A204.1 (cell line): ENCODE measurements around the gene ARHGAP25.
"Not testable (repeated sequence)": the region's sequence is repeated elsewhere in the genome, so short reads cannot be mapped to it uniquely, and the experiment has no call there.

Experiments used
- FAIRE-seq: peaks from 2 replicates; lab custom pipeline; 2012; peaks lifted over from hg19 to GRCh38; lab: Jason Lieb, UNC

The ARHGAP25 gene

DNA sequence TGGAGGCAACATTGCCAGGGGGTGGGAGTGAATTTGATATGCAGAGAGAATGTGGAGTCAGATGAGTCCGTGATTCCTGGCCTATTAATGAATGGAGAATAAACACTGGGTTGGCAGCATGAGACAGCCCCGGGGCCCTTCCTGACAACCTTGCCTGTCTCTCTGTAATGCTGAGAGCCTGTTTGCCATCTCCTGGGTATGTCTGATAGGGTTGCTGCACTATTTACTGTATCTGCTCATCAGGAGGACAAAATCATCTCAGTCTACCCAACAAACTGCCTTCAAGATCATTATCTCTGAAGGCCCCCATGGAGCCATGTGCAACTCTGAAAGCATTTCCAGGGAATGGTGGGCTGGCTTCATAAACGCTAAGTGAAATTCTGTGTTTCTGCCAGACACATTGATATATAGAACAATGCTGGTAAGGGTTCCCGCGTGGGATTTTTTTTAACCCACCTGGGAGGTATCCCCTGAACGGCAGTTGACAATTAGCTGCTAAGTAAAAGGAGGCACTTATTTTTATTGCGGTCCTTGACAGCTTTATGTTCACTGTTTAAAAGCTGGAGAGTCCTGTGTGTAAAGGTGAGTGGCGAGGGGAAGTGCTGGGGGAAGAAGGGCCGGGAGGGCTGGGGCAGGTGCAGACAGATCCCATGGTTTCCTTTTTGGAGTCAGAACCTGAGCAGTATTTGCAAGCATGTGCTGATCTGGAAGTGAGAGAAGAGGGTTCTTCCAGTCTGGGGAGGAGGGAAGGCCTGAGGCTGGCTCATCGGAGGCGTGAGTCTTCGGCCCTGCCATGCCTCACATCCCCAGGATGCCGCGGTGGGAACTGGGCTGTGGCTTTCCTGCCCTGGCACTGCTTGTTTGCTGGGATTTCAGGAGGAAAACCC lies 64.8 kb downstream of the ARHGAP25 start:
- no peak for FAIRE-seq

DNA sequence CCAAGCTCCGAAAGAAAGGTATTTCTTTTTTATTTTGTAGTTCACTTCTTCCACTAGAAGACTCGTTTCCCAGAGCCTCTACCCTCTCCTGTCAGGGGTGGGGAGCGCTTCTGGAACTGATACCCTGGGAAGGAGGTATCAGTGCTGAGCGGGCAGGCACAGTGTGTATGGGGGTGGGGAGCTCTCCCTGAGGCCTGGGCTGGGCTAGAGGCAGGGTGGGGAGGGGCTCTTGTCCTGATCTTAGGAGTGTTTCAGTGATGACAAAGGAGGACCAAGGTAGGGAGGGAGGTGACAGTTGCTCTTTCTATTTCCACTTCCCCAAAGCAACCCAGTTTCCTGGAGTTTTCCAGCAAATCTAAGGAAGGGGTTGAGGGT lies 65.4 kb downstream of the ARHGAP25 start:
- FAIRE-seq = no peak

GRCh38 chr2:68800517-68800916 lies 65.9 kb downstream of the ARHGAP25 start:
- FAIRE-seq = no peak

GRCh38 chr2:68802161-68802560 lies 67.5 kb downstream of the ARHGAP25 start:
- not testable (repeated sequence) for FAIRE-seq

GRCh38 chr2:68805025-68805424 lies 70.4 kb downstream of the ARHGAP25 start:
- FAIRE-seq = no peak

GRCh38 chr2:68806511-68807109 lies 72.0 kb downstream of the ARHGAP25 start:
- no peak for FAIRE-seq

DNA sequence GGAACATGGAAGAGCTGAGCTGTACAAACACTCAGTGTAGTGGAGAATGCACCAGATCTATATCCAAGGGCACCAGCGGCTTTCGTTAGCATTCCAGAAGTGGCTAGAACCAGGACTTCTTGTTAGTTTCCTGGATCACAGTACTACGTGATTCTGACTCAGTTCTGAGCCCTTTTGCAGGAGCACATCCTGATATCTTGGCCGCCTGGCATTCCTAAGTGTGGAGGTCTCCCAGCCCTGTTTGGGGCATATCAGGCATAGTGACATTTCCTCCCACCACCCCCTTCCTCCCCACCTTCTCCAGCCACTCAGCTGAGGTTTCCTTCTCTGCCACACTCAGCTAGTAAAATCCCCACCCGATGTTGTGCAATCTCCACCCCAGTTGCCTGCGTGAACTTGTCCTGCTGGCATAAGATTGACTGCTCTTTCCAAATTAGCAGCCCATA lies 73.2 kb downstream of the ARHGAP25 start:
- no peak for FAIRE-seq

DNA sequence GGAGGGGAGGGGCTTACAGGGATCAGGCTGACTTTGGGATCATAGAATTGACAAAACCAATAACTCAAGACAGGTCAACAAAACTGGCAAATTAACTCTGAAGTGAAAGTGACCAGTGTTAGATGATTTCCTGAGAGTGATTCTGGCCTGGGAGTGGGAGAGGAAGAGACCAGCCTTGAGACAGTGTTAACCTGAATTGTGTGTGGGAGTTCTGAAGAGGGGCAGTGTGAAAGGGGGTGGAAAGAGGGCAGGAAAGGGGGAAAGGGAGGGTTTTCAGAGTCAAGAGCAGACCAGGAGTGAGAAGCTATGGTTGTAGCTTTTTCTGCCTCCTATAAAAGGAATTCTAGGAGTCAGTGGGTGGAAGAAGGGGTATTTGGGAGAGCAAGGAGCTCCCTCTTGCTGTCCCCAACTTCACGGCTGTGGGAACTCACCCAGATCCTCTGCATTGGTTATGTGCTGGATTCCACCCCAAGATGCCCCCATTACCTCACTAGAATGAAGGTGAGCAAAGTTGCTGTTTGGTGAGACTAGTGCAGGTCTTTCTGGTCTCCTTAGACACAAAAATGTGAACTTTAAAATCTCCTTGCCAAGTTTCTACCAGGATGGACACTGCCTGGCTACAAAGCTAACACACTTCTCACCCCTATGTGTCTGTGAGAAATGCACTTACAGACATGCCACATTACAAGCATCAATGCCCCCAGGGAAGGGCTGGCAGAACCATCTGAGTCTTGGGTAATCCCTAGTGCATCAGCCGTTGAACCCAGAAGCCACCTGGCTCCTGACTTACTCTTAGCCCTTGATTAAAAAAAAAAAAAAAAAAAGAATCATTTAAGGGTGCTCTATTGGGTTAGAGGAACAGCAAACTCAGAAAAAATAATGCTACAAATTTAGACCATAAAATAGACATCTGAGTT lies 75.0 kb downstream of the ARHGAP25 start:
- FAIRE-seq = no peak

DNA sequence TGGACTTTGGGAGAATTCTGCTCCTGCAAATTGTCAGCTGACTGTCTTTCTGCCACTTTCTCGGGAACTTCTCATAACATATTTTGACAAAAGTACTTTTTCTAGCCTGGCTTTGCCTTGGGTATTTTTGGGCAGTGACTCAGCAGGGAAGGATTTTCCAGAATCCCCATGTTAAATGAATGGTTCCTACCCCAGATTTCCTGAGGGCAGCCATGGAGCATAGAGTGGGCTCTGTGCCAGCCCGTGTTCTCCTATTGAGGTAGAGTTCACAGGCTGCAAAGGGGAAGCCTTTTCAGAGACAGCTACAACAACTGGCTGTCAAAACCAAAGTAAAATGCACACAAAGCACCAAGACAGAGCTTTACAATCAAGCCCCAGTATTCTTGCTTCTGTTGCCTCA lies 76.8 kb downstream of the ARHGAP25 start:
- no peak for FAIRE-seq

DNA sequence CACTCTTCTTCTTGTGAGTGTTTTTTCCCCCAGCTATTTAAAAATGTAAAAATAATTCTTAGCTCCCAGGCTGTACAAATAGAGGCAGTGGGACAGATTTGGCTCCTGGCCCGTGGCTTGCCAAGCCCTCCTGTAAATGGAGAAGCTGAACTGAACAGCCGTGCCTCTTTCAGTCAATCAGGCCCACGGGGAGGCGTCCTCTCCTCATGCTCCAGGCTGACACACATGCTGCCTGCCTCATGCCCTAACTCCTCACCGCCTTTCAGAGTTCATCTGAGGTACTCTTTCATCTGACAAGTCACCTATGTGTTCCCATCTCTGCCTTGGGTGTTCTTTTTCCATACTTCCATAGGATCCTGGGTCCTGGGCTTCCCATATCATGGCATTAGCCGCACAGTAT lies 77.6 kb downstream of the ARHGAP25 start:
- FAIRE-seq = no peak

GRCh38 chr2:68813596-68813995 lies 79.0 kb downstream of the ARHGAP25 start:
- FAIRE-seq = no peak

- no peak for FAIRE-seq
Measured at GRCh38 chr2:68817306-68817705, 82.7 kb downstream of the ARHGAP25 start.

- FAIRE-seq = no peak
Measured at GRCh38 chr2:68819556-68819955, 84.9 kb downstream of the ARHGAP25 start.

GRCh38 chr2:68822207-68822872 lies 87.7 kb downstream of the ARHGAP25 start:
- FAIRE-seq = no peak

DNA sequence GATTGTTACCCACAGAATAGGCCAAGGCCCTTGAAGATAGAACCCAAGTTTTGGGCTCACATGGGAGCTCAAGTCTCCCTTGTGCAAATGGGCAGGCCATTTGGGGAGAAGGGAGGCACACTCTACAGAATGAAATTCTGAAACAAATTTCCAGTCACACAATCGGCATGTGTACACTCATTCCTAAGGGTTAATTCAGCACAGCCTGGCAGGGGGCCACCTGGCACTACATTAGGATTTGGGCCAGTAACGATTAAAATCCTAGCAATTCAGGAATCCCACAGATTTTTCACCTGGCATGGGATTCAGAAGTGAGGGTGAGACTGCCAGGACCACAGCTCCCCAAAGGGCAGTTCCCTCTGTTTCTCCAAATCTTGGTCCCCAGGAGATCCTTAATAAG lies 90.2 kb downstream of the ARHGAP25 start:
- no peak for FAIRE-seq

GRCh38 chr2:68825866-68826265 lies 91.3 kb downstream of the ARHGAP25 start:
- no peak for FAIRE-seq

DNA sequence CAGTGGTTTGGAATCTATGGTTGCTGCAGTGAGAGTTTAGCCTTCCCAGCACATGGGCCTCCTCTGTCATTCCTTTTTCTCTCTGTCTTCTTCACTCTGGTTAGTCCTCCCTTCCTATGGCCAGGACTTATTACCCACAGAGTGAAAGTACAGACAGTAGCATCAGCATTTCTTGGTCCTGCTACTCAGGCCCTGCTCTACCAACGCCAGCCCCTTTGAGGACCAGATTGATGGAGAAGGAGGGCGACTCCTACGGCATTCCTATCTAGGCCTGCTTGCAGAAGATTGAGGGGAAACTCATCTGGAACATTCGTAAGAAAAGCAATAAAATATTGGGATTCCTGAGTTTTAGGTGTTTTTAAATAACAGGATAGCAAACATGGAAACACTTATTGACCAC lies 93.1 kb downstream of the ARHGAP25 start:
- no peak for FAIRE-seq

DNA sequence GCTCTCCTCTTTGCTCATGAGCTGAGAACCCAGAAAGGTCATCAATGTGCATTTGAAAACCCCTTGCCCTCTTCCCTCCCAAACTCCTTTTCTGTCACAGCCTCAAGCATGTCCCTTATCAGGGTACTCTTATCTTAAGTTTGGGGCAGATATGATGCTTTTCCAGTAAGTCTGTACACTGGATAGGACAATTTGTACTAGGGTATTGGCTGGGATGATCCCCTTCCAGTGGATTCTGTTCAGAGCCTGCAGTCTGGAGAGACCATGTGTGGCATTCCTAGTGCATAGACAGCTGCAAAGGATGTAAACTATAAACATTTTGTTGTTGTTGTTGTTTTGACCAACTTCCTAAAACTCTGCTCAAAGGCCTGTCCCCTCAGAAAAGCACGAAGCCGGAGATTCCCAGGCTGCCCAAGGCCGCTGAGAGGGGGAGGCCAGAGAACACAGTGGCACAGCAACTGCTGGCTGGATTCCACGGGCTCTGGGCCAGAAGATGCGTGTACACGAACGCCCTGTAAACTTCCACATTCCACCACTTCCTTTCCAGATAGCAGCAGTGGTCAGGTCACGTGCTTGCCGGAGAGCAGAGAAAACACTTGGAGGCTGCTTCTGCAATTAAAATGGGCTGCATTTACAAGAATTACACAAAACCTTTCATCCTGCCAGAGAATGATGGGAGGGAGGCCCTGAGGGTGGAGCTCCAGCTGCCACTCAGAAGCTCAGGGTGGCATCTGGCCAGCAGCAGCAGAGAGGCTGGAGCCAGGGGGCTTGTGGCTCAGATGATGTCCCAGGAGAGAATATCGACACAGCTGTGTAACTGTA lies 94.5 kb downstream of the ARHGAP25 start:
- FAIRE-seq = no peak

DNA sequence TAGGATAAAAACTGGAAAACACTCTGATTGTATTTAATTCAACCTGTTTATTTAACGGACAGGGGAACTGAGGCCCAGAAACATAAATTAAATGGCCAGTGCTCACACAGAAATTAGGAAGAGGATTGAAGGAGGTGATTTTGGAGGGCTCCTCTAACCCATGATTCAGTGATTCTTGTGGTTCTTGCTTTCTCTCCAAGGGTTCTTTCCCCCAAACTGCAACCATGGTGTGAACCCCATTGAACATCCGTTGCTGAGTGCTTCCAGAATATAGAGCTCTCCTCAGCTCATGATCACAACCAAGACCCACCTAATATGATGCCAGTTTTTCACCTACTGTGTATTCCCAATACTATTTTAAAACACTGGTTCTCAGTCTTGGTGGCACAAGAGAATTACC lies 95.1 kb downstream of the ARHGAP25 start:
- FAIRE-seq = no peak

GRCh38 chr2:68831686-68832232 lies 97.1 kb downstream of the ARHGAP25 start:
- no peak for FAIRE-seq
